Activated CD4-positive, alpha-beta T cell treated with anti-CD3 and anti-CD28 coated beads for 48 hours (primary cell): ENCODE results near the gene EIF4ENIF1.
"Not testable (repeated sequence)": the region's sequence is repeated elsewhere in the genome, so short reads cannot be mapped to it uniquely, and the experiment has no call there.

Source experiments
- DNase-seq: peaks from one replicate; pipeline ENCODE4 v3.0.0-alpha.2; 2020

Gene EIF4ENIF1

GRCh38 chr22:31440681-31441080 is 49.0 kb downstream of the EIF4ENIF1 start:
- DNase-seq, result no peak

- DNase-seq, result no peak
Measured at GRCh38 chr22:31439808-31440207, 49.8 kb downstream of the EIF4ENIF1 start.

- no peak for DNase-seq
Measured at GRCh38 chr22:31436132-31436531, 53.5 kb downstream of the EIF4ENIF1 start.

GRCh38 chr22:31431950-31432349 is 57.7 kb downstream of the EIF4ENIF1 start:
- DNase-seq, result no peak

GRCh38 chr22:31425331-31426050 is 64.2 kb downstream of the EIF4ENIF1 start:
- DNase-seq, result no peak

GRCh38 chr22:31402350-31402749 is 87.3 kb downstream of the EIF4ENIF1 start:
- DNase-seq, result not testable (repeated sequence)

- no peak for DNase-seq
Measured at GRCh38 chr22:31400023-31400397, 89.6 kb downstream of the EIF4ENIF1 start.

- DNase-seq, result peak; percentile 98
Measured at GRCh38 chr22:31399211-31400022, 90.2 kb downstream of the EIF4ENIF1 start, which contains the start of gene DRG1. Gene DRG1 (plus strand): TSS chr22:31399604. CDS start chr22:31399684, 80 bp downstream.

GRCh38 chr22:31398231-31398630 is 91.4 kb downstream of the EIF4ENIF1 start:
- no peak for DNase-seq

GRCh38 chr22:31394326-31394725 is 95.3 kb downstream of the EIF4ENIF1 start:
- DNase-seq, result no peak

- DNase-seq, result peak; percentile 15
Measured at GRCh38 chr22:31393893-31394292, 95.7 kb downstream of the EIF4ENIF1 start.
